HFF-Myc (cell line): ENCODE measurements around the gene JUND.

Experiments
- DNase-seq: peaks from one replicate; pipeline ENCODE4 v3.0.0-alpha.2; 2011; ENCODE audit warnings: low read depth; ENCODE audit errors: extremely low read depth
- H3K4me3 ChIP-seq: replicated peaks from 2 replicates; pipeline ENCODE4 v1.5.1; 2011; ENCODE audit warnings: low read depth, mild to moderate bottlenecking, control low read depth, low read length
- CTCF ChIP-seq: IDR thresholded peaks from 2 replicates; pipeline ENCODE4 v1.5.1; 2012; ENCODE audit warnings: mild to moderate bottlenecking, low read depth, low read length, control low read depth; ENCODE audit errors: missing control alignments

JUND gene

GRCh38 chr19:18293642-18294466, 12.4 kb upstream of the JUND start:
- peak overlapping the region; percentile 56 for H3K4me3 ChIP-seq
- no peak for DNase-seq

DNA sequence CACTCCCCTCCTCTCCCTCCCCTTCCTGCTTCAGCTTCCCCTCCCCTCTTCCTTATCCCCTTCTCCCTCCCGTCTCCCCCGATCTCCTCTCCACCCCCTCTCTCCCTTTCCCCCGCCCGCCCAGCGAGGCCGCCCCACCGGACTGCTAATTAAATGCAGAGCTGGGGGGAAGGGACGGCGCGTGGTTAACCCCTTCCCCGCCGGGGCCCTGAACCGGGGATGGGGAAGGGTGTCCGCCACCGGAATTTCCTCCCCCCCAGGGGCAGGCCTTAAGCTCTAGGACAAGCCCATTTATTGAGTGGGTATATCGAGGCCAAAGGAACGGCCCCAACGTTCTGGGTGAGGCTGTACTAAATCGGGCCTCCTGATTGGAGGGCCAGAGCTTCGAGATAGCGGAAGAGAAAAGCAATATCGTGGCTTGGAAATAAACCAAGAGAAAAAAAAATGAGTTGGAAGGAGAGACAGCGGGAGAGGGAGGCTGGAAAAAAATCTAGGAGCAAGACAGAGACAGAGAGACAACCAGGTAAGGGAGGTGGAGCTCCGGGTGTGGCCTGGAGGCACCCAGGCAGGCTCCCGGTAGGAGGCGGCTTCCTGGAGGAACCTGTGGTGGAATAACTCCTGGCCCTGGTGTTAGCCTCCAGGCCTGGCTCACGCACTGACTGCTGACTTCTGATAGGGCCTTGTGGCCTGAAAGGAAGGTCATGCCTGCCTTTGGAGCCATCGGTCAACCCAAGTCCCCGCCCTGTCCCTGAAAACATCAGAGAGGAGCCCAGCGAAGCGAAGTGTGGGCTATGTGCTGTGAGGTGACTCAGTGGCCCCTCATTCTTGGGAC, 11.6 kb upstream of the JUND start:
- DNase-seq = no peak
- no peak for TF ChIP-seq CTCF
- H3K4me3 ChIP-seq = peak overlapping the region; percentile 56

More at GRCh38 chr19:18293642-18294466, 12.4 kb upstream of the JUND start:
- no peak for TF ChIP-seq CTCF

- peak overlapping the region; percentile 56 for H3K4me3 ChIP-seq
- no peak for TF ChIP-seq CTCF
- no peak for DNase-seq
Observed at GRCh38 chr19:18292462-18292809, 11.0 kb upstream of the JUND start.

DNA sequence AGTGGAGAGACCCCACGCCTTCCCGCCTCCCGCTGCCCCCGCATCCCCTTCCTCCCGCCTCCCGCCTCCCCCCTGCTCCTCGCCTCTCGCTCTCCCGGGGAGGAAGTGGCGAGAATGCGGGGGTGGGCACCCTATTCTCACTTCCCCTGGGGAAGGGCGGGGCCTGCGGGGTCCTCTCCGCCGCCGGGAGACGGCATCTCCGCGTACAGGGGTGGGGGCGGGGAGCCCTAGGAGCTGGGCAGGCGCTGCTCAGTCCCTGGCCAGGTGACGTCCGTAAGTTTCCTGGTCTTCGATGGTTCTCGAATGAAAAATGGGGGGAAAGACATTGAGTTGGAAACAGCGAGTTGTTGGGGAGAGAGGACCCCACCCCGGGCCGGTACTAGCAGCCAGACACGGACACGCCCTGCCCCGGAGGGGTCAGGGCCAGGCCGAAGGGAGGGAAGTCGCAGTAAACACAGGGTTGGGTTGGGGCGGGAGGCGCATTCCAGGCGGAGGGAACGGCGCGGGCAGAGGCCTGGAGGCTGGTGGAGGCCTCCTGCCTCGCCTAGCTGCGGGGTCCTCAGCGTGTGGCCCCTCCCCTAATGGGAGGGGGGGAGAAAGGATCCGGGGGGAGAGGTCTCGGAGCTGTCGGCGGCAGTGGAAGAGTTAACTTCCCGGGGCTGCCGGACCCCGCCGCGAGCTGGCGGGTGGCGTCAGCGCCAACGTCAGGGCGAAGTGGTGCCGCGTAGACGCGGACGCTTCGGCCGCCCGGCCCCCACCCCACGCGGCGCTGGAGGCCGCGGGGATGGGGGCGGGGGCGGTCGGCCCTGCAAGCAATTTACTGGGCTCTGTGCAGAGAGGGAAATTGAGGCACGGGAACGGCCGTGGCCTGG, 10.4 kb upstream of the JUND start:
- TF ChIP-seq CTCF = no peak
- DNase-seq = no peak
- H3K4me3 ChIP-seq = peak overlapping the region; percentile 56

- peak overlapping the region; percentile 56 for H3K4me3 ChIP-seq
- TF ChIP-seq CTCF = no peak
- DNase-seq = no peak
Observed at GRCh38 chr19:18291019-18291524, 9.7 kb upstream of the JUND start.

GRCh38 chr19:18290302-18291018, 9.0 kb upstream of the JUND start:
- no peak for DNase-seq
- TF ChIP-seq CTCF = no peak
- no peak overlapping the region for H3K4me3 ChIP-seq
